Cerebellar nuclear complex (tissue), 1 donor: ENCODE results near the gene CYP4Z1.
"Not testable (repeated sequence)": the region's sequence is repeated elsewhere in the genome, so short reads cannot be mapped to it uniquely, and the experiment has no call there.

Experiments
- DNase-seq, 2 experiments: peaks; one replicate each; lab custom pipeline; 2025; lab: John Stamatoyannopoulos, UW

The CYP4Z1 gene

DNA sequence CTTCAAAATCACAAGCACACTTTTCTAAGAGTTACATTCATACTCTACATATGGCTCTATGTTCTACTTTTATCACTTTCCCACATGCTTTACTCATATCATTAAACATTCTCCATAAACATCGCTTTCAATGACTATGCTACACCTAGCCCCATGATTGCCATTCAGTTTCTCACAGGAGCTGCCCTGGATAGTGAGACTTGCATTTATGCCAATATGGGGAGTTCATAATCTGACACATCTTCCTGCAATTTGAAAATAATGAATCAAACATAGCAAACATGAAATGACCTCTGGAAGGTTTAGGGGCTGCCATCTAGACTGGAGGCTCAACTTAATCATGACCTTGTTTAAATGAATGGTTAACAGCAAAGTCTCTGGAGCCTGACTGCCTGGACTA, 61.2 kb downstream of the CYP4Z1 start:
- DNase-seq = no peak

DNA sequence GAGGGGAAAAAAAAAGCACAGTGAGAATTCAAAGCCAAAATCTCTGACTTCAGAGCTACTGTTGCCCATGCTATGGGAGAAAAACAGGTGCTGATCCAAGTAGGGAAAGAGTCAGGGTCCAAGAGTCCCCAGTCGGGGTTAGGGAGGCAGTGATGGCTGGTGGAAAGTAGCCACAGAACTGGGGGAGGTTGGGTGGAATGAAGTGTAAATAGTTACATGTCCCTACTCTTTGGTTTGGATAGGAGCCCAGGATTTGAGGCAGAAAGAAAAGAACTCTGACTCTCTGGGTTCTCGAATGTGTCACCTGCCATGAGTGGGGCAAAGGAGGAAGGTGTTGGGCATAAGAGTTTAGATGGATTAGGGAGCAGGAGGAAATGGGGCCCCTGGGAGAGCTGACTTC, 61.8 kb downstream of the CYP4Z1 start:
- not testable (repeated sequence) for DNase-seq

DNA sequence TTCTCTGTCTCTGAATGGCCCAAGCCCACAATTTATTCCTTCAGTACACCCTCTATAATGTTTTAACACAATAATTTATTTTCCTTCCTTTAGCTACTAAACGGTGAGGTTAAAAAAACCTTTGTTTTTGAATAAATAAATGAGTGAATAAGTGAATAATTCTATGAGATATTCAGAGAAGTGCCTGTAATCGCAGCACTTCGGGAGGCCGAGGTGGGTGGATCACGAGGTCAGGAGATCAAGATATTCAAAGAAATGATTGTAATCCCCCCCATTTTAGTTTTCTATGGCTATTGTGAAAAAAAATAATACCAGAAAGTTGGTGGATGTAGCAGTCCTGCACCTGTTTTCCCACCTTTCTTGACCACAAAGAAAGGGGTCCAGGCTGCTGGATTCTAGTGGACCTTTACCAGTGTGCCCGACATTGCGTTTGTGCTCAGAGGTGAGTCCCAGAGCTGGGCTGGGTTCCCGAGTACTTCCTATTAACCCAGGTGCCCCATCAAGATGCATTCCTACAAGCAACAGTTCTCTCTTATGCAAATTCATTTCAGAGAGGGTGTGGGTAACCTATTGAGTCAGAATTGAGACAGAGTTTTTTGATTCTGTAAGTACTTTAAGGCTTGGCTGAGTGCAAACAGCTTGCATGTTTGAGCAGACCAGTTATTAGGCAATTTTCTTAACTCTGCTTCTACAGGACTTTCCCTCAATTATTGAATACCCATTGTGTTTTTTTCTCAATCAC, 62.6 kb downstream of the CYP4Z1 start:
- not testable (repeated sequence) for DNase-seq

DNA sequence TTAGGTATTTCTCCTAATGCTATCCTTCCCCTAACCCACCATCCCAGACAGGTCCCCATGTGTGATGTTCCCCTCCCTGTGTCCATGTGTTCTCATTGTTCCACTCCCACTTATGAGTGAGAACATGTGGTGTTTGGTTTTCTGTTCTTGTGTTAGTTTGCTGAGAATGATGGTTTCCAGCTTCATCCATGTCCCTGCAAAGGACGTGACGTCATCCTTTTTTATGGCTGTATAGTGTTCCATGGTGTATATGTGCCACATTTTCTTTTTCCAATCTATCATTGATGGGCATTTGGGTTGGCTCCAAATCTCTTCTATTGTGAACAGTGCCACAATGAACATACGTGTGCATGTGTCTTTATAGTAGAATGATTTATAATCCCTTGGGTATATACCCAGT, 65.6 kb downstream of the CYP4Z1 start:
- DNase-seq = not testable (repeated sequence)

DNA sequence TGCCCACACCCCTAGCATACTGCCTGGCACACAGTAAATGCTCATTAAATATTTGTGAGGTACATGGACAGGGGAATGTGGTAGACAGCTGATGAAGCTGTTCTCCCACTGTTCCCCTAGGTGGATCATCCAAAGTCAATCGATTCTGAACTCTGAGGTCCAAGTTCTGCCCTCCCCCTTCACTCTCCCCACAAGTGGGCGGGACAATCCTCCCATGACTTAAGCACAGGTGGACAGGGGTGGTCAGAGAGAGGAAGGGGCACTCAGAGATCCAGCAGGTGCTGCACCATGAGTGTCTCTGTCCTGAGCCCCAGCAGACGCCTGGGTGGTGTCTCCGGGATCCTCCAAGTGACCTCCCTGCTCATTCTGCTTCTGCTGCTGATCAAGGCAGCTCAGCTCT, 70.2 kb downstream of the CYP4Z1 start, which contains the start of gene CYP4A22:
TSS of gene CYP4A22 (plus strand) at position 244 of the 400 bp plus-strand sequence. CDS start at position 289, 45 bp downstream.
- DNase-seq = no peak

DNA sequence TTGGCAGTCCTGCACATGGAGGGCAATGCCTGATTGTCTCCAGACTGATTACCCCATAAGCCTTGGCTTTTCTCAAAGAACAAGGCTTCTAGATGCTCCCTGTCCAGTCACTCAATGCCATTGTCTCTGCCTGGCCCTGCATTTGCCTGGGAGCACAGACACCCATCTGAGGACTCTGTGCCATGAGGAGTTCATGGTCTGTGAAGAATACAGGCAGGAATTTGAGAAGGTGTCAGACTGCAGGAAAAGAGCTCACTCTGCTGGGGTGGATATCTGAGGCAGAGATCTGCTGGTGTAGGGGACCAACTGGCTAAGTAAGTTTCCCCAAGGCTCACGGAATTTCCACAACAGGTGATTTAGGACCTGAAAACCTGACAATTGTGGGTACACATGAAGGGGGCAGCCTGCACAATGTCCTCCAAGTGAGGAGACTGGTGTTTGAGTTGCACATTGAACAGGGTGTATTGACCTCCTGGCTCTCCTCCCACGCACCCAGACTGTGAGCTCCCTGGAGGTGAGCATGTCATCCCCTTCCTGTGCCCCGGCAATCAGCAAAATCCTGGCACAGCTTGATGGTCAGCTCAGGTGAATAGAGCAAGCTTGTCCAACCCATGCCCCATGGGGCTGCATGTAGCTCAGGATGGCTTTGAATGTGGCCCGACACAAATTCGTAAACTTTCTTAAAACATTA, 71.0 kb downstream of the CYP4Z1 start:
- DNase-seq = no peak

DNA sequence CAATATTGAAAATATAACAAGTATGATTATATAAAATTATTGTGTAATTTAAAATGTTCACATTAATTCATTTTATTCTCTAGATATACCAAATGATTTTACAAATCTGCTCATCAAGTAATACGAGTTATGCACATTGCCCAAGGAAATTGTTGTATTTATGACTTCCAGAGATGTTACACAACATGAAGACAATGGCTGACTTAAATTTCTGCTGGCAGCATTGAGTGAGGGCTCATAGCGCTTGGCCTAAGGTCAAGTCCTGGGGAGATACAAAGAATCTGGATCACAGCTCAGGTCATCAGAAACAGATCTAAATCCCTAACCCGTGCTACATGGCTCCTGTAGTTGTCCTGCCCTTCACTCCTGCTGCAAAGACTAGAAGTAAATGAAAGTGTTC, 73.3 kb downstream of the CYP4Z1 start:
- not testable (repeated sequence) for DNase-seq

DNA sequence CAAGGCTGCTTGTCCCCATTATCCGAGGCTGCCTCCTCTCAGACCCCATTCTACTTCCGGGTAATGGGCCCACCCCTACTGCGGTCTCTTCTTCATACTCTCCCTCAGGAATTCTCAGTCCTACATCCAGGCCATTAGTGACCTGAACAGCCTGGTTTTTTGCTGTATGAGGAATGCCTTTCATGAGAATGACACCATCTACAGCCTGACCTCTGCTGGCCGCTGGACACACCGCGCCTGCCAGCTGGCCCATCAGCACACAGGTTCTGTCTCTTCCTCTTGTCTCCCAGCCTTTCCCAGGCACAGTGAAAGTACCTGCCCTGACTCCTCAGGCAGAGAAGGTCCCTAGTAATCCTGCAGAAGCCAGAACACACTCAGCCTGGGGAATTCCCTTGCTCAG, 76.6 kb downstream of the CYP4Z1 start:
- not testable (repeated sequence) for DNase-seq

DNA sequence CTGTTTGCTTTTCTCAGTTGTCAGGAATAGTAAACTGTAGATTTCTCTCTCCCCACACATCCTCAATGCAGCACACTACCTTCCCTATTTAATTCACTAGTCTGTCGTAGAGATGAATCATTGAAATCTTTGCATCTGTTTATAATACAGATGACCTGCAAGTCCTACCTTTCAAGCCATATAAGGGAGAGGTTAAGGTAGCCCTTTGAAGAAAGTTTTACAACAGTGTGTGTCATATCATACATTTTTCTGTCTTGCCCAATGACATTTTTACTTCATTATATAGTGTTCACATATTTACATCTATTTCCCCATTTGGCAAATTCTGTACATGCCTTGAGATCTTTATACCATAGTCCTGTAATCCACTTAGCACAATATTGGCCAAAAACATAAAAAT, 79.5 kb downstream of the CYP4Z1 start:
- not testable (repeated sequence) for DNase-seq

DNA sequence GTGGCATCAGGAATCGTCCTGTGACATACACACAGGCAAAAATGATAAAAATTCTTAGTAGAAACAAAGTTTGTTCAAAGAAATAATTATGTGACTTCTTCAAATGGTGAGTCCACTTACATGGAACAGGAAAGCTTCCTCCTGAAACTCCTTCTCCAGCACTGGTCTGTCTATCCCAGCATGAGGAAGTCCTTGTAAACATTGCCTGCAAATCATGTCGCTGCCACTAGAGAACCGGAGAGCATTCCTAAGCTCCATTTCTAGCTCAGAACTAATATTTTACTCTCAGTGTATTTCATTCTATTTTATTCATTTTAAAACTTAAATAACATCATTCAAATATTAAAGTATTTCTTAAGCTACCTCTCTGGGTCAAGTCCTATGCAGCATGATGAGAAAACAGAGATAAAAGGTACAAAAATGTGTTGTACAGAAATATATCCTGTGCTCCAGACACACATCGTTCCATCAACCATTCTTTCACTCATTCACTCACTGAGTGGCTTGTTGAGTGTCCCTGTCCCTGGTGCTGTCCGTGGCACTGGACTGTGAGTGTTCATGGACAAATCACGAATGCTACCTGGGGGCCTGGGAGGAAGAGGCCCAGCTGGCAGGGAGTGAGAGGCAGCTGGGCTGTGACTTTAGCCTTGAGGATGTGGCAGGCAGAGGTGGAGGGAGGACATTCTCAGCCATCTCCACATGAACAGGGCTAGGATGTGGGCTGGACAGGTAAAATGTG, 80.2 kb downstream of the CYP4Z1 start:
- no peak for DNase-seq

DNA sequence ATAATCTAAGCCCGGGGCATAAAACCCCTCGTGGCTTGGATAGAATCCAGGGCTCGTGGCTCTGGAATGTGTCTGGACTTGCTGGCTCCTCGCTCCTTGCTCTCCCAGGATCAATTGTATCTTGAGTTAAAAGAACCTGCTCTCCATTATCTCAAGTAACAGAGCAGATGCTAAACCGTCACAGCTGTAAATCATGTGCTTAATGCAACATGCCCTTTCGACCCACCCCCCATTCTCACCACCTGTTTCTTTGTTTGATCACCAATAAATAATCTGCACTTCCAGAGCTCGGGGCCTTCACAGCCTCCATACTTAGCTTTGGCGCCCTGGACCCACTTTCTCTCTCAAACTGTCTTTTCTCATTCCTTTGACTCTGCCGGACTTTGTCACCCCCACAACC, 82.1 kb downstream of the CYP4Z1 start:
- DNase-seq = not testable (repeated sequence)

DNA sequence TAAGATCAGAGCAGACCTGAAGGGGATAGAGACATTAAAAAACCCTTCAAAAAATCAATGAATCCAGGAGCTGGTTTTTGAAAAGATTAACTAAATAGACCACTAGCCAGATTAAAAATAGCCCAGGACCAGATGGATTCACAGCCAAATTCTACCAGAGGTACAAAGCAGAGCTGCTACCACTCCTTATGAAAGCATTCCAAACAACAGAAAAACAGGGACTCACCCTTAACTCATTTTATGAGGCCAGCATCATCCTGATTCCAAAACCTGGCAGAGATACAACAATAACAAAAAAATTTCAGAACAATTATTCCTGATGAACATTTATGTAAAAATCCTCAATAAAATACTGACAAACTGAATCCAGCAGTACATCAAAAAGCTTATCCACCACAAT, 89.4 kb downstream of the CYP4Z1 start:
- not testable (repeated sequence) for DNase-seq

DNA sequence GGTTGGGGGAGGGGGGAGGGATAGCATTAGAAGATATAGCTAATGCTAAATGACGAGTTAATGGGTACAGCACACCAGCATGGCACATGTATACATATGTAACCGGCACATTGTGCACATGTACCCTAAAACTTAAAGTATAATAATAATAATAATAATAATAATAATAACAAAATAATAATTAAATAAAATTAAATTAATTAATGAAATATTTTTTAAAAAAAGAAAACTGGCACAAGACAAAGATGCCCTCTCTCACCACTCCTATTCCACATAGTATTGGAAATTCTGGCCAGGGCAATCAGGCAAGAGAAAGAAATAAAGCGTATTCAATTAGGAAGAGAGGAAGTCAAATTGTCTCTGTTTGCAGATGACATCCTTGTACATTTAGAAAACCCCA, 90.9 kb downstream of the CYP4Z1 start:
- DNase-seq = not testable (repeated sequence)

DNA sequence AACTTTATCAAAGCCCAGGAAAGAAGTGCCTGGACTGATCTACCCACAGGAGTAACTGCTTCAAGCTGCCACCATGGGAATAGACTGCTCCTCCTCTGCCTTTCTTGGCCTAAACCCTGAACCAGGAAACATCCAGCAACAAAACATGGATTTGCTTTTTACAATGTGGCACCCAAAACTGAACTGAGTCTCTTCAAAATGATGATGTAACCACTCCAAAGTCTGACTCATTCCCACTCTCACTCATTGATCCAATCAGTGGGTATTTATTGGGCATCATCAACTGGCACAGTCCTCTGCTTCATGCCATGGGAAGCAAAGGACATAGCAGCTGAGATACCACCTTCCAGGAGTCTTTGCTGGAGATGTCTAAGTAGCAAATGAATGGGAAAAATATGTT, 93.7 kb downstream of the CYP4Z1 start:
- DNase-seq = no peak

DNA sequence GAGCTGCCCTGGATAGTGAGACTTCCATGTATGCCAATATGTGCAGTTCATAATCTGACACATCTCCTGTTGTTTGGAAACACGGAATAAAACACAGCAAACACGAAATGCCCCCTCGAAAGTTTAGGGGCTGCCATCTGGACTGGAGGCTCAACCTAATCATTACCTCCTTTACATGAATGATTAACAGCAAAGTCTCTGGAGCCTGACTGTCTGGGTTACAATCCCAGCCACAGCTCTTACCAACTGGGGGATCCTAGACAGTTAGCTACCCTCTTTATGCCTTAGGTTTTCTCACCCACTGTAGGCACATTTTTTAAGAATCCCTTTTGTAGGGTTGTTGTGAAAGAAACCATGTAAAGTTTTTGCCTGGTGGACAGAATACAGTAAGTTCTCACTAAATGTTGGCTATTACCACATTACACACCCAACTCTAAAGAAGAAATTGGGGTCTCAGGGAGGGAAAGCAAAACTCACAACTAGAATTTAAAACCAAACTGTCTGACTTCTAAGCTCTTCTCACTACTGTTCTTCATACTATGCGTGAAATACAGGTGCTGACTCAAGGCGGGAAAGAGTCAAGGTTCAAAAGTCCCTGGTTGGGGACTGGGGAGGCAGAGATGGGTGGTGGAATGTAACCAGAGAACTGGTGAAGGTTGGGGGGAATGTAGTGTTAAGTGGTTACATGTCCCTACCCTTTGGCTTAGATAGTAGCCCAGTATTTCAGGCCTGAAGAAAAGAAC, 94.4 kb downstream of the CYP4Z1 start:
- DNase-seq = no peak

DNA sequence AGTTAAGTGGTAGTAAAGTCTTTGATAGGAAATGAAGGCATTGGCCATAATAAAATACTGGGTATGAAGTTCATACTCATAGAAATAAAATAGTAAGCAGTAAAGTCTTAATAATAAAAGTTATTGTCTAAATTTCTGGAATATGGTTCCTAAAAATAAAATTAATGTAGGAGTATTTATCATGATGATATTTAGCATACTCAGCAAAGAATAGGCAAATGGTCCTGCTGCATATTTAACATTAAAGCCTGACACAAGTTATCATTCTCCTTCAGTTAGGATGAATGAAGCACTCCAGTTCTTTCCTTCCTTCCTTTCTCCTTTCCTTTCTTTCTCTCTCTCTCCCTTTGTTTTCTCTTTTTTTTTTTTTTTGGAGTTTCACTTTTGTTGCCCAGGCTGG, 97.5 kb downstream of the CYP4Z1 start:
- no peak for DNase-seq
